ENCODE results near the gene SNAP91. TPM values are rescaled to one million over a fixed set of nuclear protein-coding genes. Genes with fewer than 3 reads are reported as not detected.

SNAP91 gene
- total RNA-seq, 1 experiment from 2014 or later, result 1.3 TPM

- H3K14ac ChIP-seq (ENCODE audit: insufficient read depth, low read length), result no peak overlapping the region
- TF ChIP-seq CTCF (conservative IDR thresholded peaks at IDR 0.05), result no peak
Measured at GRCh38 chr6:83722876-83723275, 14.0 kb upstream of the SNAP91 start.

More at GRCh38 chr6:83722876-83723275, 14.0 kb upstream of the SNAP91 start:
- WGBS (ENCODE audit: extremely low coverage, insufficient read length, low lambda C conversion rate), result no CpG with 5 or more reads among the region's 2 CpGs
- Histone ChIP-seq H3K79me1 (ENCODE audit: insufficient read depth, low read depth, low read length, poor library complexity, severe bottlenecking) (no peaks in the 10 kb centered on the region), H3K9ac (ENCODE audit: extremely low read depth, insufficient read length, low read length) (no peak overlapping the region), H3K18ac (ENCODE audit: insufficient read length, low read depth, low read length) (no peak overlapping the region), H3K4me2 (ENCODE audit: insufficient read depth, insufficient read length, low read length) (no peak overlapping the region), H3K27ac (ENCODE audit: insufficient read length, low read depth, low read length) (no peak overlapping the region), H3K9me3 (ENCODE audit: control insufficient read depth, low read depth, low read length) (no peaks in the 10 kb centered on the region), H3K23ac (ENCODE audit: insufficient read length, low read depth, low read length) (no peak overlapping the region), H2AK5ac (ENCODE audit: insufficient read length, low read length) (no peak overlapping the region), H2BK12ac (ENCODE audit: insufficient read length, low read depth, low read length) (no peak overlapping the region), H3K79me2 (ENCODE audit: insufficient read depth, low read length) (no peaks in the 10 kb centered on the region), H3K4ac (ENCODE audit: low read depth, low read length) (no peak overlapping the region), H2BK120ac (ENCODE audit: low read depth, low read length, poor library complexity, severe bottlenecking) (no peak overlapping the region), H4K5ac (ENCODE audit: insufficient read length, low read depth, low read length) (no peak overlapping the region), H3K23me2 (ENCODE audit: insufficient read length, low read depth, low read length, poor library complexity, severe bottlenecking) (no peaks in the 10 kb centered on the region), H4K20me1 (ENCODE audit: control insufficient read depth, insufficient read depth, insufficient read length) (no peaks in the 10 kb centered on the region), H3T11ph (ENCODE audit: low read length) (no peak overlapping the region), H2AFZ (ENCODE audit: low read length) (no peak overlapping the region), H2BK15ac (ENCODE audit: low read depth, low read length) (no peak overlapping the region), H3K27me3 (ENCODE audit: insufficient read depth, low read length) (no peaks in the 10 kb centered on the region), H4K91ac (ENCODE audit: insufficient read length, low read depth, low read length) (no peak overlapping the region), H2BK20ac (ENCODE audit: low read depth, low read length, poor library complexity, severe bottlenecking) (no peak overlapping the region), H2BK5ac (ENCODE audit: insufficient read length, low read length) (no peak overlapping the region), H3K4me1 (ENCODE audit: insufficient read depth, low read length) (no peaks in the 10 kb centered on the region), H4K8ac (replicated peaks; ENCODE audit: insufficient read length, low read depth, low read length) (no peak overlapping the region), H3K56ac (ENCODE audit: insufficient read length, low read depth, low read length) (no peak overlapping the region)
- no peak for DNase-seq
- Mint-ChIP-seq H3K4me1 (no peaks in the 10 kb centered on the region), H3K4me3 (no peak overlapping the region), H3K36me3 (ENCODE audit: insufficient read depth in 1 of 3, low read depth in 3 of 3) (no peaks in the 10 kb centered on the region), H3K9me3 (no peaks in the 10 kb centered on the region), H3K27me3 (ENCODE audit: low read depth) (no peaks in the 10 kb centered on the region), H3K27ac (no peak overlapping the region)
